Epithelial cell of proximal tubule (primary cell): ENCODE data around the gene ITPKC. TPM values are rescaled to one million over a fixed set of nuclear protein-coding genes. Genes with fewer than 3 reads are reported as not detected.

Experiments
- DNase-seq: peaks from one replicate; pipeline ENCODE4 v3.0.0-alpha.2; 2011; ENCODE audit warnings: low read depth
- H3K4me3 ChIP-seq: 2 replicates; pipeline ENCODE4 v1.5.1; 2011; ENCODE audit warnings: low read depth, mild to moderate bottlenecking, low read length
- CTCF ChIP-seq: conservative IDR thresholded peaks from 2 replicates; pipeline ENCODE4 v1.5.1; 2012; ENCODE audit warnings: low read depth, mild to moderate bottlenecking, low read length
- total RNA-seq: library from RNA; depleted of rRNA; stranded (reverse); fragments of >200 nt; gene quantifications from 2 replicates; pipeline ENCODE4 v1.2.3, GENCODE V29; 2015

Gene ITPKC
- total RNA-seq, 1 donor from 2014 or later: 17.6 TPM

GRCh38 chr19:40673397-40673796 is 43.5 kb upstream of the ITPKC start:
- no peak for DNase-seq
- H3K4me3 ChIP-seq: no peak overlapping the region
- no peak for TF ChIP-seq CTCF

DNA sequence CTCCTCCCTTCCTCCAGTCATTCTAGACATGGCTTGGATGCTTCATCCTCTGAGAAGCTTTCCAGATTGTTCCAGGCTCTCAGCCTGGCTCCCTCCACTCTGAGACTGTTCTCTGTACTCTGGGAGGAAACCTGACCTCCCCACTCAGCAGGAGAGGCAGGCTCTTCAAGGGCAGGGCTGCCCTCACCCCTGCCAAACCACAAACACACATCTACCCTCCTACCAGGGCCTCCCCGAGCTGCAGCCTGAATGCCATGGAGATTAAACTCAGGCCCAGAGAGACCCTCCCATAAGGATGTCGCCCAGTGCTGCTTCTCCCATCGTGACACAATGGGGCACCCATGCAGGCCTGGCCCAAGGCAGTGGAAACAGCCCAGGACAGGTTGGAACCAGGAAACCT is 42.6 kb upstream of the ITPKC start:
- no peak for DNase-seq
- no peak overlapping the region for H3K4me3 ChIP-seq
- no peak for TF ChIP-seq CTCF

DNA sequence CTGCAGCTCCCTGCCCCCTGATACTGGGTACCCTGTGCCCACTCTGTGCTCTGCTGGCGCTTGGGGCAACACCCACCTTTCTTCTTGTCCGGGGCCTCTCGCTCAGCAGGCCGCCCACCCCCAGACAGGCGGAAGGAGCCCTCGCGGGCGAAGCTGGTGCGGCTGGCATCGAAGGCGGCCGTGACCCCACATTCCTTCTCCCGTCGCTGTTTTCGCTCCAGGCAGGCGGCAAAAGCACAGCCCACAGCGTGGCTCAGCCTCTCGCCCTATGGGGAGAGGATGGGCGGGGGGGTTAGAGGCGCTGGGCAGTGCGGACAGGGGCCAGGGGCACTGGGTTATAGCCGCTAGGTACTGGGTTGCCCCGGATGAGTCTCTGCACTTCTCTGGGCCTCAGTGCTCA is 39.8 kb upstream of the ITPKC start:
- no peak for DNase-seq
- H3K4me3 ChIP-seq: no peak overlapping the region
- TF ChIP-seq CTCF: no peak

- no peak for DNase-seq
- TF ChIP-seq CTCF: no peak
- no peak overlapping the region for H3K4me3 ChIP-seq
Observed at GRCh38 chr19:40681039-40681438, 35.9 kb upstream of the ITPKC start.

- H3K4me3 ChIP-seq: no peak overlapping the region
- no peak for TF ChIP-seq CTCF
- DNase-seq: no peak
Observed at GRCh38 chr19:40682431-40682964, 34.4 kb upstream of the ITPKC start.

GRCh38 chr19:40683437-40683836 is 33.5 kb upstream of the ITPKC start:
- TF ChIP-seq CTCF: no peak
- no peak overlapping the region for H3K4me3 ChIP-seq
- no peak for DNase-seq

DNA sequence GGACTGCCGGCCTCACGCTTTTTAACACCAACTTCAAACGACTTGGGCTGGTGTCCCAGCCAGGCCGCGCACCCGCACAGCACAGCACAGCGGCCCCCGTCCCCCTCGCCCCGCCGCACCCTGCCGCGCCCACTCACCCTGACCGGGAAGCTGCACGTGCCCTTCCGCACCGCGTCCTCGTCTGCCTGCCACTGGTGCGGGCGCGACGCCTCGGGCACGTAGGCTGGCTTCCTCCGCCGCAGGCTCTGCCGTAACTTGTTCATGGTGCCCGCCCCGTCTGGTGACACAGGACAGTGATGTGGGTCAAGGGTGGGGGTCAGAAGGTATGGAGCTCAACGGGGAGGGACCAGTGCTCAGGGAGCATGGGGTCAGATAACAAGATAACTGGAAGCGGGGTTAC is 32.6 kb upstream of the ITPKC start:
- TF ChIP-seq CTCF: no peak
- no peak for DNase-seq
- no peak overlapping the region for H3K4me3 ChIP-seq
